Caco-2 (cell line): ENCODE measurements around the gene WWTR1. TPM values are rescaled to one million over a fixed set of nuclear protein-coding genes. Genes with fewer than 3 reads are reported as not detected.

Source experiments
- BruUV-seq: library from RNA; stranded (reverse); fragments of 400-500 nt; replicated peaks from 2 replicates; lab custom pipeline; 2021; lab: Mats Ljungman, UMichigan
- CTCF ChIA-PET: fragments of 300-600 bp; sonication (Branson Sonifier 250); formaldehyde crosslinking; loops from one replicate; lab custom pipeline; 2022; ENCODE audit warnings: antibody characterized with exemption; lab: Charles Lee
- POLR2A ChIA-PET: fragments of 300-600 bp; sonication (Branson Sonifier 250); formaldehyde crosslinking; loops from one replicate; lab custom pipeline; 2022; ENCODE audit warnings: antibody characterized with exemption; lab: Charles Lee
- DNase-seq, 2 experiments: peaks; one replicate each; pipeline versions ENCODE4 v3.0.0 to v3.0.0-alpha.2; 2020 to 2022
- H3K27me3 ChIP-seq: replicated peaks from 2 replicates; pipeline ENCODE4 v1.6.0; 2011; ENCODE audit warnings: low read length; ENCODE audit not compliant: control insufficient read depth, insufficient read depth
- H3K36me3 ChIP-seq: 2 replicates; pipeline ENCODE4 v1.5.1; 2011; ENCODE audit warnings: low read length; ENCODE audit not compliant: control insufficient read depth, insufficient read depth
- H3K4me1 ChIP-seq: fragments of 250-450 bp; sonication (Bioruptor Pico); 2 replicates; pipeline ENCODE4 v1.5.1; 2020; ENCODE audit warnings: mild to moderate bottlenecking
- H3K4me3 ChIP-seq: 2 replicates; pipeline ENCODE4 v1.5.1; 2011; ENCODE audit warnings: low read depth, mild to moderate bottlenecking, control low read depth, low read length
- H3K9me3 ChIP-seq: fragments of 250-450 bp; sonication (Bioruptor Pico); 2 replicates; pipeline ENCODE4 v1.5.1; 2020; ENCODE audit warnings: mild to moderate bottlenecking, moderate library complexity
- H3K27ac Mint-ChIP-seq: one replicate; pipeline ENCODE4 v1.8.0; 2022; ENCODE audit warnings: mixed read lengths; ENCODE audit not compliant: unreplicated experiment
- H3K27me3 Mint-ChIP-seq: one replicate; pipeline ENCODE4 v1.8.0; 2022; ENCODE audit warnings: mixed read lengths; ENCODE audit not compliant: insufficient read depth, unreplicated experiment
- H3K36me3 Mint-ChIP-seq: one replicate; pipeline ENCODE4 v1.8.0; 2022; ENCODE audit warnings: mild to moderate bottlenecking, mixed read lengths; ENCODE audit not compliant: insufficient read depth, unreplicated experiment
- H3K4me1 Mint-ChIP-seq: one replicate; pipeline ENCODE4 v1.8.0; 2022; ENCODE audit warnings: low read depth, mixed read lengths; ENCODE audit not compliant: unreplicated experiment
- H3K4me3 Mint-ChIP-seq: one replicate; pipeline ENCODE4 v1.8.0; 2022; ENCODE audit warnings: mild to moderate bottlenecking, moderate library complexity, mixed read lengths; ENCODE audit not compliant: unreplicated experiment
- H3K9me3 Mint-ChIP-seq: one replicate; pipeline ENCODE4 v1.8.0; 2022; ENCODE audit warnings: mixed read lengths; ENCODE audit not compliant: unreplicated experiment
- CTCF ChIP-seq, 2 experiments: fragments of 200-600 bp in 1 of 2; IDR thresholded peaks; 1 replicate in 1 of 2; 2 replicates in 1 of 2; pipeline versions ENCODE4 v1.5.1 to v1.8.0; 2011 to 2022; ENCODE audit warnings: antibody characterized with exemption in 1 of 2, control low read depth in 1 of 2, inconsistent platforms in 1 of 2, low read depth in 1 of 2, low read length in 1 of 2, mild to moderate bottlenecking in 1 of 2, moderate library complexity in 1 of 2; ENCODE audit not compliant: insufficient read depth in 1 of 2, severe bottlenecking in 1 of 2, unreplicated experiment in 1 of 2
- intact Hi-C: fragments of 100-400 bp; cut with micrococcal nuclease; formaldehyde crosslinking; loops from one replicate; pipeline ENCODE4 v1.10.0; 2022; ENCODE audit not compliant: unreplicated experiment
- total RNA-seq: library from RNA; stranded (reverse); gene quantifications from 2 replicates; pipeline ENCODE4 v1.2.3, GENCODE V29; 2022

The WWTR1 gene
- total RNA-seq, 1 experiment from 2014 or later = 16.2 TPM

- Mint-ChIP-seq H3K4me3 (no peak overlapping the region), H3K4me1 (no peaks in the 10 kb centered on the region), H3K27me3 (no peaks in the 10 kb centered on the region), H3K27ac (no peak overlapping the region), H3K36me3 (no peaks in the 10 kb centered on the region), H3K9me3 (no peaks in the 10 kb centered on the region)
- DNase-seq = no peak
- ChIA-PET CTCF (no interaction called here), POLR2A (no interaction called here)
- H3K4me1 ChIP-seq = no peaks in the 10 kb centered on the region
- H3K9me3 ChIP-seq = 0 out of 2 replicates have a peak, but pooled peaks cover 3% of the 10 kb centered on the region
- H3K36me3 ChIP-seq = no peaks in the 10 kb centered on the region
- H3K27me3 ChIP-seq = no peaks in the 10 kb centered on the region
- intact Hi-C loops = no loop called here
- BruUV-seq = no TSS peak
- no peak for TF ChIP-seq CTCF (IDR thresholded peaks at IDR 0.05; ENCODE audit: insufficient read depth in 1 of 2, low read depth in 1 of 2, low read length in 1 of 2, severe bottlenecking in 1 of 2, unreplicated experiment in 1 of 2)
- H3K4me3 ChIP-seq = no peak overlapping the region
Measured at GRCh38 chr3:149596134-149596770, 61.6 kb downstream of the WWTR1 start.

- Histone ChIP-seq H3K9me3 (0 out of 2 replicates have a peak, but pooled peaks cover 2% of the 10 kb centered on the region), H3K36me3 (no peaks in the 10 kb centered on the region), H3K4me3 (no peak overlapping the region), H3K27me3 (no peaks in the 10 kb centered on the region), H3K4me1 (no peaks in the 10 kb centered on the region)
- BruUV-seq = no TSS peak
- H3K36me3 Mint-ChIP-seq = no peaks in the 10 kb centered on the region
- H3K4me3 Mint-ChIP-seq = no peak overlapping the region
- no peak overlapping the region for H3K27ac Mint-ChIP-seq
- no peak for TF ChIP-seq CTCF (IDR thresholded peaks at IDR 0.05; ENCODE audit: insufficient read depth in 1 of 2, low read depth in 1 of 2, low read length in 1 of 2, severe bottlenecking in 1 of 2, unreplicated experiment in 1 of 2)
- H3K27me3 Mint-ChIP-seq = no peaks in the 10 kb centered on the region
- H3K4me1 Mint-ChIP-seq = no peaks in the 10 kb centered on the region
- intact Hi-C loops = no loop called here
- DNase-seq = no peak
- ChIA-PET POLR2A (no interaction called here), CTCF (no interaction called here)
- no peaks in the 10 kb centered on the region for H3K9me3 Mint-ChIP-seq
Measured at GRCh38 chr3:149593418-149594160, 64.2 kb downstream of the WWTR1 start.

- no peaks in the 10 kb centered on the region for H3K9me3 ChIP-seq
- Mint-ChIP-seq H3K9me3 (no peaks in the 10 kb centered on the region), H3K36me3 (no peaks in the 10 kb centered on the region), H3K4me3 (no peak overlapping the region), H3K4me1 (no peaks in the 10 kb centered on the region), H3K27me3 (no peaks in the 10 kb centered on the region), H3K27ac (no peak overlapping the region)
- no peaks in the 10 kb centered on the region for H3K4me1 ChIP-seq
- H3K27me3 ChIP-seq = no peaks in the 10 kb centered on the region
- ChIA-PET CTCF (no interaction called here), POLR2A (no interaction called here)
- H3K36me3 ChIP-seq = no peaks in the 10 kb centered on the region
- H3K4me3 ChIP-seq = no peak overlapping the region
- intact Hi-C loops = no loop called here
- TF ChIP-seq CTCF (IDR thresholded peaks at IDR 0.05; ENCODE audit: insufficient read depth in 1 of 2, low read depth in 1 of 2, low read length in 1 of 2, severe bottlenecking in 1 of 2, unreplicated experiment in 1 of 2) = no peak
- no peak for DNase-seq
- no TSS peak for BruUV-seq
Measured at GRCh38 chr3:149592758-149593240, 65.0 kb downstream of the WWTR1 start.
